Karpas-422 (cell line): Measurements from ENCODE around the gene STXBP1. TPM values are rescaled to one million over a fixed set of nuclear protein-coding genes. Genes with fewer than 3 reads are reported as not detected.

ENCODE experiments used
- DNase-seq: peaks from one replicate; pipeline ENCODE4 v3.0.0-alpha.2; 2015
- H2AFZ ChIP-seq: fragments of 200-600 bp; sonication (generic); 2 replicates; pipeline ENCODE4 v1.6.1; 2014; ENCODE audit warnings: antibody characterized with exemption, low read length, mixed read lengths
- H3K27ac ChIP-seq: fragments of 200-600 bp; sonication (generic); 2 replicates; pipeline ENCODE4 v1.5.1; 2014; ENCODE audit warnings: mild to moderate bottlenecking, low read length, moderate library complexity
- H3K27me3 ChIP-seq: fragments of 200-600 bp; sonication (generic); 2 replicates; pipeline ENCODE4 v1.6.1; 2014; ENCODE audit warnings: low read length, mixed read lengths
- H3K36me3 ChIP-seq: fragments of 200-600 bp; sonication (generic); 2 replicates; pipeline ENCODE4 v1.6.1; 2014; ENCODE audit warnings: low read length, mixed read lengths; ENCODE audit not compliant: insufficient read depth
- H3K4me1 ChIP-seq: fragments of 200-600 bp; sonication (generic); 2 replicates; pipeline ENCODE4 v1.6.1; 2014; ENCODE audit warnings: mild to moderate bottlenecking, low read length, mixed read lengths
- H3K4me2 ChIP-seq: fragments of 200-600 bp; sonication (generic); 2 replicates; pipeline ENCODE4 v1.6.1; 2014; ENCODE audit warnings: low read length, low read depth, mild to moderate bottlenecking; ENCODE audit not compliant: poor library complexity, severe bottlenecking
- H3K4me3 ChIP-seq: fragments of 200-600 bp; sonication (generic); 2 replicates; pipeline ENCODE4 v1.5.1; 2014; ENCODE audit warnings: mild to moderate bottlenecking, antibody characterized with exemption, low read length, mixed read lengths
- H3K79me2 ChIP-seq: fragments of 200-600 bp; sonication (generic); 2 replicates; pipeline ENCODE4 v1.6.1; 2014; ENCODE audit warnings: mild to moderate bottlenecking, low read length, mixed read lengths
- H3K9ac ChIP-seq: fragments of 200-600 bp; sonication (generic); 2 replicates; pipeline ENCODE4 v1.6.0; 2014; ENCODE audit warnings: low read length
- H3K9me2 ChIP-seq: fragments of 200-600 bp; sonication (generic), shearing (Covaris generic); replicated peaks from 2 replicates; pipeline ENCODE4 v1.6.0; 2014; ENCODE audit warnings: mild to moderate bottlenecking, low read length, moderate library complexity; ENCODE audit not compliant: insufficient read depth
- H3K9me3 ChIP-seq: fragments of 300-700, 200-600 bp; sonication (generic); 2 replicates; pipeline ENCODE4 v1.6.1; 2014; ENCODE audit warnings: low read length, mixed read lengths
- H4K20me1 ChIP-seq: fragments of 200-600 bp; sonication (generic); 2 replicates; pipeline ENCODE4 v1.6.1; 2014; ENCODE audit warnings: mild to moderate bottlenecking, antibody characterized with exemption, low read length, low read depth; ENCODE audit not compliant: insufficient read depth
- total RNA-seq: library from RNA; depleted of rRNA; stranded (reverse); fragments of >200 nt; shearing (Covaris generic); gene quantifications from 2 replicates; pipeline ENCODE4 v1.2.3, GENCODE V29; 2014; ENCODE audit warnings: low replicate concordance

Gene STXBP1
- total RNA-seq, 1 experiment from 2014 or later: 3.1 TPM

DNA sequence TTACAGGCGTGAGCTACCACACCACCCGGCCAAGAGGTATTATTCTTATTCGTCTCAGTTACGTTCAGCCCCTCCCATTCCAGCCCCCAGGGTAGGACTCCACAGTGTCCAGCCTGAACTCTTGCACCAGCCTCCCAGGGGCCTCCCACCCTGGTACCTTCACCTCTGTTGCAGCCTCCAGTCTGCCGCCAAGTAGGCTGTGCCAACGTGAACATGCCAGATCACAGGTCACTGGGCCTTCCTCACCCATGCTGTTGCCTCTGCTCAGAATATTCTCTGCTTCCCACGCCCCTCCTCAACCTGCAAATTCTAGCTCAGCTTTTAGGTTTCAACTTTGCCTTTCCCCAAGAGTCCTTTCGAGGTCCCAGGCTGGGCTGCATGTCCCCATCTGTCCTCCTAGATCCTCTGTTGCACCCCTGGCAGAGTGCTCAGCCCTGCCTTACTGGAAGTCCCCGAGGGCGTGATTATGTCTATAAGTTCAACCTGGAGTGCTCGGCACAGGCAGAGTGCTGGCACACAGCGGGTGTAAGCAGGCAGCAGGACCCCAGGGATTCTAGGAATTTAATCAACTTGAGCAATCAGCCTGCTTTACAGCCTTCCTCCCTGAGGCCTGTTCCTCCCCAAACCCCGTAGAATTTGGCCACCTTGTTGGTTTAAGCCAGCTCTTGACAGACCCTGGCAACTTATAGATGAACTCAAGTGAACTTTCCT, 13.1 kb upstream of the STXBP1 start:
- Histone ChIP-seq H3K9ac (no peak overlapping the region), H3K79me2 (no peaks in the 10 kb centered on the region), H3K4me1 (no peaks in the 10 kb centered on the region), H4K20me1 (no peaks in the 10 kb centered on the region), H3K27ac (no peak overlapping the region), H3K36me3 (no peaks in the 10 kb centered on the region), H3K4me3 (no peak overlapping the region), H3K27me3 (no peaks in the 10 kb centered on the region), H3K9me2 (no peaks in the 10 kb centered on the region), H2AFZ (no peak overlapping the region), H3K9me3 (no peaks in the 10 kb centered on the region), H3K4me2 (no peak overlapping the region)
- no peak for DNase-seq

DNA sequence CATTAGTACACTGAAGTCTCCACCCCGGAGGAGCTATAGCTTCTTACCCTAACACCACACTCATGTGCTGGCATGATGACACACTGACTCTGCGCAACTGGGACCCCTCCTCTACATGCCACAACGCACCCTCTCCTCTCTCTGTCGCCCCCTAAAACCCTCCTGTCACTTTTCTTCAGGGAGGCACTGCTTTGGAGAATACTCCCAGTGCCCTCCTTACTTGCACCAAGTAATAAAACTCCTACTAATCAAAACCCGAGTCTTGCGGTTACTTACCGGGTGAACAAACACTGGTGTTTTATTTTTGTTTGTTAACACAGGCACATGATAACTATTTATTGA, 12.6 kb upstream of the STXBP1 start:
- Histone ChIP-seq H3K9me2 (no peaks in the 10 kb centered on the region), H3K4me2 (no peak overlapping the region), H3K4me3 (no peak overlapping the region), H3K9me3 (no peaks in the 10 kb centered on the region), H3K79me2 (no peaks in the 10 kb centered on the region), H3K4me1 (no peaks in the 10 kb centered on the region), H3K27me3 (no peaks in the 10 kb centered on the region), H2AFZ (no peak overlapping the region), H3K9ac (no peak overlapping the region), H3K27ac (no peak overlapping the region), H4K20me1 (no peaks in the 10 kb centered on the region), H3K36me3 (no peaks in the 10 kb centered on the region)
- no peak for DNase-seq

DNA sequence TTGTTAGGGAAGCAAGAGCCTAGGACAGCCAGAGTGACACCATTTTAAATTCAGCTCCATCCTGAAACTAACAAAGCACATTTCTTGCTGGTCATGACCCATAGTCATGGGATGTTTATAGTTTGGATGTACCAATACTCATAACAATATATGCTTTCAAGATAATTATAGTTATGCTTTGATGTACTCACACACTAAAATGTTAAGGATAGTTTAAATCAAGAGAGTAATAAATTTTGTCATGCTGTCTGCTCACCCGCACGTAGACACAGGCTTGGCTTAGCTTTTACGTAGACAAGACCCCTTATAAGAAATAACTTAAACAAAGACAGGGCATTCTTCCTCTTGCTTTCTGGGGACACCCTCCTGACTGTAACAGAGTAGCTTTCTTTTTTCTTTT, 8.9 kb upstream of the STXBP1 start:
- Histone ChIP-seq H2AFZ (no peak overlapping the region), H3K4me3 (no peak overlapping the region), H3K4me2 (no peak overlapping the region), H3K27ac (no peak overlapping the region), H3K9me3 (no peaks in the 10 kb centered on the region), H3K79me2 (no peaks in the 10 kb centered on the region), H3K27me3 (no peaks in the 10 kb centered on the region), H4K20me1 (no peaks in the 10 kb centered on the region), H3K9me2 (no peaks in the 10 kb centered on the region), H3K36me3 (no peaks in the 10 kb centered on the region), H3K9ac (no peak overlapping the region), H3K4me1 (no peaks in the 10 kb centered on the region)
- DNase-seq: no peak

GRCh38 chr9:127606043-127606442, 6.0 kb upstream of the STXBP1 start:
- Histone ChIP-seq H3K79me2 (no peaks in the 10 kb centered on the region), H3K36me3 (no peaks in the 10 kb centered on the region), H3K9me3 (no peaks in the 10 kb centered on the region), H2AFZ (no peak overlapping the region), H3K9me2 (no peaks in the 10 kb centered on the region), H3K4me3 (no peak overlapping the region), H3K9ac (no peak overlapping the region), H3K4me1 (no peaks in the 10 kb centered on the region), H3K4me2 (no peak overlapping the region), H3K27ac (no peak overlapping the region), H3K27me3 (no peaks in the 10 kb centered on the region), H4K20me1 (no peaks in the 10 kb centered on the region)
- DNase-seq: no peak

DNA sequence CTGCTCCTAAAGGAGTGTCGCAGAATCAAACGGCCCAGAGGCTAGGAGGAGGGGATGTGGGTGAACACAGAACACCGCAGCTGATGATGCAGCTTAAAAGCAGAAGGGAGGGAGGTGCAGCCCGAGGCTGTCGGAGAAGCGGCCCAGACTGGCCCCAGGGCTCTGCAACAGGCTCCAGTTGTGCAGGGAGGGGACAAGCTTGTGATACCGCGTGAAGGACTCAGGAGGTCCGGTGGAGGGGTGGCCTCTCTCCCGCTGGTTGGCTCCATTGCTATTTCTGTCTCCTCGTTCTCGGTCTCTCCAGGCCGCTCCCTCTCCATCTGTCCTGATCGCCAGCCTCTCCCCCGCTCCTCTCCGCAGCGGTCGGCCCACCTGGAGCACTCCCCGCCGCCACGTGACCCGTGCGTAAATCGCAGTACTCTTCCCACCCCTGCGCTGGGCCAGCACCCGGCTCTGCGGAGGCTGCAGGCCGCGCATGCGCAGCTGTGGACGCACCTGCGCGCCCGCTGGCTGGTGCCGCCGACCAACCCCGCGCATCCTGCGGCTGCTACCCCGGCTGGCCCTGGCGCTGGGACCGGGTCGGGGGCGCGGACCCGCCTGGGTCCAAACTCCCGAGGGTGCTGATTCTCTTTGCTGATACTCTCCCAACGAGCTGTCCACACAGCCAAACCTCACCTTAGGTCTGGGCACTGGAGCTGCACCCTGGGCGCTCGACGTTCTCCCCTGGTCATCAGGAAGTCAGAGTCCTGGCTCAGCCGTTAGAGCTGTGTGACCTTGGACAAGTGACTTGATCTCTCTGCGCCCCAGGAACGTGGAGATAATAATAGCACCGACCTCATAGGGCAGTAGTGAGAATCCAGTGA, 3.7 kb upstream of the STXBP1 start:
- H3K9ac ChIP-seq: no peak overlapping the region
- H3K9me3 ChIP-seq: no peaks in the 10 kb centered on the region
- H3K36me3 ChIP-seq: no peaks in the 10 kb centered on the region
- DNase-seq: no peak
- H3K9me2 ChIP-seq: no peaks in the 10 kb centered on the region
- H2AFZ ChIP-seq: no peak overlapping the region
- no peaks in the 10 kb centered on the region for H3K79me2 ChIP-seq
- H3K4me1 ChIP-seq: peaks cover 13% of the 10 kb centered on the region
- no peak overlapping the region for H3K4me2 ChIP-seq
- H4K20me1 ChIP-seq: no peaks in the 10 kb centered on the region
- no peak overlapping the region for H3K27ac ChIP-seq
- no peak overlapping the region for H3K4me3 ChIP-seq
- H3K27me3 ChIP-seq: no peaks in the 10 kb centered on the region

GRCh38 chr9:127611603-127611898, 526 bp upstream of the STXBP1 start:
- Histone ChIP-seq H3K36me3 (no peaks in the 10 kb centered on the region), H3K9me3 (no peaks in the 10 kb centered on the region), H3K4me2 (peak overlapping the region; percentile 89), H3K9me2 (no peaks in the 10 kb centered on the region), H3K9ac (peak overlapping the region; percentile 74), H3K27me3 (no peaks in the 10 kb centered on the region), H3K4me3 (peak overlapping the region; percentile 77), H3K4me1 (peaks cover 13% of the 10 kb centered on the region), H3K27ac (no peak overlapping the region), H4K20me1 (0 out of 2 replicates have a peak, but pooled peaks cover 3% of the 10 kb centered on the region), H3K79me2 (no peaks in the 10 kb centered on the region), H2AFZ (peak overlapping the region; percentile 100)
- DNase-seq: peak; percentile 40

GRCh38 chr9:127612939-127613582, 984 bp downstream of the STXBP1 start:
- Histone ChIP-seq H2AFZ (no peak overlapping the region), H3K4me2 (peak overlapping the region; percentile 86), H3K27ac (no peak overlapping the region), H3K9me2 (no peaks in the 10 kb centered on the region), H3K9me3 (no peaks in the 10 kb centered on the region), H3K9ac (peak overlapping the region; percentile 85), H3K27me3 (no peaks in the 10 kb centered on the region), H3K4me1 (peaks cover 13% of the 10 kb centered on the region), H3K36me3 (no peaks in the 10 kb centered on the region), H3K79me2 (no peaks in the 10 kb centered on the region), H4K20me1 (0 out of 2 replicates have a peak, but pooled peaks cover 5% of the 10 kb centered on the region), H3K4me3 (peak overlapping the region; percentile 87; the same call in 1 of the 2 replicates)
- no peak for DNase-seq

DNA sequence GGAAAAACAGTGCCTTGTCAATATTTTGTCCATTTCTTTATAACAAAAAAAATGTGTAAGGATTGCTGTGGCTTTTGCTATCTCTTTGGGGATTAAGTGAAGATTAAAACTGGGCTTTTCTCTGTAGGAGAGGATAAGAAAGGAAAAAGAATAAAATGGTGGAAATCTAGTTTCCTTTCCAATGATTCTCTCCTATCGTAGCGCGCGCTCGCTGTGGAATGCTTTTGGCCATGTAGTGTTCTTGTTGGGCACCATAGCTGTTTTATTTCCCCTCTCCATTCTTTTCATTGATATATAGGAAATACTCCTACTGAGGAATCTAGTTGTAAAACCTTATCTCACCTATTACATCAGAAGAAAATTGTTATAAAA, 1.5 kb downstream of the STXBP1 start:
- no peak overlapping the region for H2AFZ ChIP-seq
- peaks cover 13% of the 10 kb centered on the region for H3K4me1 ChIP-seq

More for the DNA sequence above, 1.5 kb downstream of the STXBP1 start:
- Histone ChIP-seq H3K4me3 (no peak overlapping the region), H3K9ac (no peak overlapping the region), H3K4me2 (no peak overlapping the region), H3K79me2 (no peaks in the 10 kb centered on the region), H3K9me3 (no peaks in the 10 kb centered on the region), H3K9me2 (no peaks in the 10 kb centered on the region), H3K27ac (no peak overlapping the region), H3K36me3 (no peaks in the 10 kb centered on the region), H3K27me3 (no peaks in the 10 kb centered on the region), H4K20me1 (0 out of 2 replicates have a peak, but pooled peaks cover 5% of the 10 kb centered on the region)
- no peak for DNase-seq
